ENCODE data around the gene MCM6. TPM values are rescaled to one million over a fixed set of nuclear protein-coding genes. Genes with fewer than 3 reads are reported as not detected.
A peak's percentile ranks its signal among the peaks of the same experiment; 100 is the strongest.

MCM6 gene
- total RNA-seq, 4 donors from 2014 or later = 0.37 to 7.9 (median 3.7) TPM

- TF ChIP-seq CTCF (IDR thresholded peaks at IDR 0.05) (no peak), POLR2A (IDR thresholded peaks at IDR 0.05) (no peak), POLR2AphosphoS5 (IDR thresholded peaks at IDR 0.05) (no peak), EP300 (IDR thresholded peaks at IDR 0.05; ENCODE audit: low read depth) (no peak)
- H3K9me3 ChIP-seq = no peaks in the 10 kb centered on the region
- no peak overlapping the region for H3K27ac ChIP-seq
- no peaks in the 10 kb centered on the region for H3K27me3 ChIP-seq
- 97 to 100% methylated on average over 1 to 3 of the region's 3 CpGs for WGBS, 2 donors (ENCODE audit: low coverage in 1 of 2)
- no peak overlapping the region for H3K4me3 ChIP-seq
- intact Hi-C loops (cut with DNase I; ENCODE audit: low total_unique reads) = no loop called here
- peaks cover 0 to 24% (median 16%) of the 10 kb centered on the region in 4 donors for H3K4me1 ChIP-seq
- no peak for DNase-seq
- in situ Hi-C loops (cut with MboI; ENCODE audit: low pct_ligation_motif_present in 1 of 4, low pct_unique_long_range_greater_than_20kb in 1 of 4, low sequenced_read_pairs in 3 of 4) = no loop called here
- H3K36me3 ChIP-seq = no peaks in the 10 kb centered on the region
Measured at GRCh38 chr2:135843671-135844070, 32.6 kb downstream of the MCM6 start.

GRCh38 chr2:135840601-135841000 lies 35.6 kb downstream of the MCM6 start:
- peak overlapping the region; percentile 27 to 45 (median 43) for H3K27ac ChIP-seq

GRCh38 chr2:135839713-135840112 lies 36.5 kb downstream of the MCM6 start:
- Histone ChIP-seq H3K36me3 (no peaks in the 10 kb centered on the region), H3K27me3 (no peaks in the 10 kb centered on the region), H3K9me3 (no peaks in the 10 kb centered on the region), H3K4me1 (peaks cover 0 to 24% (median 16%) of the 10 kb centered on the region in 4 donors), H3K27ac (peak overlapping the region; percentile 27 to 45 (median 43)), H3K4me3 (no peak overlapping the region)
- WGBS, 2 donors (ENCODE audit: low coverage in 1 of 2) = 25 to 26% methylated on average over 2 of the region's 2 CpGs
- in situ Hi-C loops (cut with MboI; ENCODE audit: low pct_ligation_motif_present in 1 of 4, low pct_unique_long_range_greater_than_20kb in 1 of 4, low sequenced_read_pairs in 3 of 4) (no loop called here), intact Hi-C loops (cut with DNase I; ENCODE audit: low total_unique reads) (no loop called here)
- DNase-seq = no peak
- TF ChIP-seq EP300 (IDR thresholded peaks at IDR 0.05; ENCODE audit: low read depth) (peak; percentile 6), POLR2AphosphoS5 (IDR thresholded peaks at IDR 0.05) (peak in 1 of 3 donors; percentile 47), POLR2A (IDR thresholded peaks at IDR 0.05) (no peak)

More at GRCh38 chr2:135840601-135841000, 35.6 kb downstream of the MCM6 start:
- no peaks in the 10 kb centered on the region for H3K36me3 ChIP-seq
- H3K4me1 ChIP-seq = peaks cover 0 to 24% (median 16%) of the 10 kb centered on the region in 4 donors
- no peaks in the 10 kb centered on the region for H3K27me3 ChIP-seq
- WGBS, 2 donors (ENCODE audit: low coverage in 1 of 2) = 23 to 60% methylated on average over 1 to 2 of the region's 2 CpGs
- DNase-seq = peak; percentile 18
- TF ChIP-seq CTCF (IDR thresholded peaks at IDR 0.05) (no peak), EP300 (IDR thresholded peaks at IDR 0.05; ENCODE audit: low read depth) (no peak), POLR2A (IDR thresholded peaks at IDR 0.05) (no peak), POLR2AphosphoS5 (IDR thresholded peaks at IDR 0.05) (no peak)
- no peaks in the 10 kb centered on the region for H3K9me3 ChIP-seq
- in situ Hi-C loops (cut with MboI; ENCODE audit: low pct_ligation_motif_present in 1 of 4, low pct_unique_long_range_greater_than_20kb in 1 of 4, low sequenced_read_pairs in 3 of 4) (no loop called here), intact Hi-C loops (cut with DNase I; ENCODE audit: low total_unique reads) (no loop called here)
- H3K4me3 ChIP-seq = no peak overlapping the region

GRCh38 chr2:135838502-135838901 lies 37.7 kb downstream of the MCM6 start:
- Histone ChIP-seq H3K36me3 (no peaks in the 10 kb centered on the region), H3K27ac (no peak overlapping the region), H3K4me1 (peaks cover 0 to 24% (median 16%) of the 10 kb centered on the region in 4 donors), H3K9me3 (no peaks in the 10 kb centered on the region), H3K4me3 (no peak overlapping the region), H3K27me3 (no peaks in the 10 kb centered on the region)
- no peak for DNase-seq
- no peak for TF ChIP-seq CTCF (IDR thresholded peaks at IDR 0.05)
- TF ChIP-seq POLR2A (IDR thresholded peaks at IDR 0.05) = no peak
- no peak for TF ChIP-seq EP300 (IDR thresholded peaks at IDR 0.05; ENCODE audit: low read depth)
- no peak for TF ChIP-seq POLR2AphosphoS5 (IDR thresholded peaks at IDR 0.05)
- intact Hi-C loops (cut with DNase I; ENCODE audit: low total_unique reads) (no loop called here), in situ Hi-C loops (cut with MboI; ENCODE audit: low pct_ligation_motif_present in 1 of 4, low pct_unique_long_range_greater_than_20kb in 1 of 4, low sequenced_read_pairs in 3 of 4) (no loop called here)
- WGBS, 2 donors (ENCODE audit: low coverage in 1 of 2) = 91 to 95% methylated on average over 2 to 3 of the region's 3 CpGs
